Measurements from ENCODE around the gene WNT1.

GRCh38 chr12:48980953-48981756 is 3.0 kb downstream of the WNT1 start:
- TF ChIP-seq CTCF (IDR thresholded peaks at IDR 0.05) (no peak), POLR2A (IDR thresholded peaks at IDR 0.05) (no peak)
